ENCODE data around the gene PROK1.

GRCh38 chr1:110409316-110409715 is 41.6 kb upstream of the PROK1 start:
- TF ChIP-seq CTCF (IDR thresholded peaks at IDR 0.05) (no peak), POLR2A (IDR thresholded peaks at IDR 0.05) (no peak), POLR2AphosphoS5 (IDR thresholded peaks at IDR 0.05) (no peak)

Data from prostate gland (tissue), 2 donors.